ENCODE data around the gene AURKA. TPM values are rescaled to one million over a fixed set of nuclear protein-coding genes. Genes with fewer than 3 reads are reported as not detected.
"Not testable (repeated sequence)": the region's sequence is repeated elsewhere in the genome, so short reads cannot be mapped to it uniquely, and the experiment has no call there.

AURKA gene
- total RNA-seq, 1 experiment from 2014 or later = 160 TPM

DNA sequence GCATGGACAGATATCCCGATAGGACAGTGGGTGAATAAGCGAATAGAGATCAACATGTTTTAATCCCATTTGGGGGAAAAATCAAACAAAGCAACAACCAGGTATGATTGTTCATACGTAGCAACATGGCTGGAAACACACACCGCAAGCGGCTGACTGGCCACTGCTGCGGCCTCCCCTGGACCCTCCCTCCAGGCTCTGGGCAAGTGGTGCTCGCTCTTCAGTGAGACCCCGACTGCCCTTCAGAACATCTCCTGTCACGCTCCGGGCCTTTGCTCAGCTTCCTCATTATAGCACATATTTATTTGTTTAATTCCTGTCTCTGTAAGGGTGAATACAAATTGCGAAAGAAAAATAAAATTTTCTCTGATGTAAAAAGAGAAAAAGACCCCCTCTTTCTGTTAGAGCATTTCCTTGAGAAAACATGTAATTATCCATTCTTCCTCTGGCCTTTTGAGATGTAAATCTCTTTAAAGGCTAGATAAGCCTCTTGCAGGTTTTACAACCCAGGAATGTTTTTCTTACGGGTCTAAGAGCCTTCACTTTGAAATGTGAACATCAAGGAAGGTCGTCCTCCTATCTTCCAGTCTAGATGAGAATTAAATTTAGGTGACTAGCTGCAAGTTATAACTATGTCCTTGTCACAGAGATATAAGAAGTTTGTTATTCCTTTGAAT is 44.2 kb downstream of the AURKA start:
- H3K36me3 ChIP-seq (replicated peaks; ENCODE audit: control insufficient read depth, insufficient read depth, low read length) = no peaks in the 10 kb centered on the region
- no peak overlapping the region for H3K4me3 ChIP-seq (ENCODE audit: insufficient read depth, low read depth, low read length)
- DNase-seq = peak; percentile 46
- H3K27me3 ChIP-seq (ENCODE audit: control insufficient read depth, insufficient read depth, low read length) = peaks cover 40% of the 10 kb centered on the region

DNA sequence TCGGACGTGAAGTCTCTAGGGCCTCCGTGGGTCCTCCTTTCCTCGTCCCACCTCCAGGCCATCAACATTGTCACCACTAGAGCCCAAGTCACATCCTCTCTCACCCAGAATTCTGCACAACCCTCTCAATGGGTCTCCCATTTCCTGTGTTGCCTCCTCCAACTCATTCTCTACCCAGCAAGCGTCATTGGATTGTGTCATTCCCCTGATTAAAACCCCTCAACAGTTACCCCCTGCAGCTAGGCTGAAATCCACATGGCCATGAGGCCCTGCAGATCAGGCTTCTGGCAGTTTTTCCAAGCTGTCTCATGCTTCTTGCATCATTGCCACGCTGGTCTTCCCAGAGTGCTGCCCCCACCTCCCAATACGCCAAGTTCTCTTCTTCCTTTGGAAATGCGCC is 46.1 kb downstream of the AURKA start:
- H3K27me3 ChIP-seq (ENCODE audit: control insufficient read depth, insufficient read depth, low read length) = peaks cover 40% of the 10 kb centered on the region
- DNase-seq = no peak
- H3K4me3 ChIP-seq (ENCODE audit: insufficient read depth, low read depth, low read length) = no peak overlapping the region
- H3K36me3 ChIP-seq (replicated peaks; ENCODE audit: control insufficient read depth, insufficient read depth, low read length) = no peaks in the 10 kb centered on the region

DNA sequence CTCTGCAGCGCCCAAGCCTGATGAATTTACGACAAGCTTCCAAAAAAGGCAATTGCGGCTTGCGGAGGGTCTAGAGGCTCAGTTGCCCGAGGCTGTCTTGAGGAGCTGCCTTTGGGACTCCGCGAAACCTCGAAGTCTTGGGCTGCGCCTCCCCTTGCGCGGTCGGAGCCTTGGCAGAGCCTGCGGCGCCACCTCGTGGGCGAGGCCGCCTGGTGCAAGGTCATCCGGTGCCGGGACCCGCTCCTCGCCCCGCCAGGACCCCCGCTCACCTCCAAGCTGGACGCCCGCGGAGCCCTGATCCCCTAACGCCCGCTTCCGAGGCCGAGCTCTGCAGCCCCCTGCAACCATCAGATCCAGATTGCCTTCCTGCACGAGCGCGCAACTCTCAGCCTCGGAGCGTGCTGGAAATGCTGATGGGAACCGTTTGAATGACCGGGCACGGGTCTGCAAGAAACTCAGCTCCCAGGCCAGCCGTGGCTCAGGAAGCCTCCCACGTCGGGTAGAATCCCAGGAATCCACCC is 48.1 kb downstream of the AURKA start:
- DNase-seq = peak; percentile 95
- H3K36me3 ChIP-seq (replicated peaks; ENCODE audit: control insufficient read depth, insufficient read depth, low read length) = no peaks in the 10 kb centered on the region
- peaks cover 34% of the 10 kb centered on the region for H3K27me3 ChIP-seq (ENCODE audit: control insufficient read depth, insufficient read depth, low read length)
- H3K4me3 ChIP-seq (ENCODE audit: insufficient read depth, low read depth, low read length) = peak overlapping the region; percentile 17

DNA sequence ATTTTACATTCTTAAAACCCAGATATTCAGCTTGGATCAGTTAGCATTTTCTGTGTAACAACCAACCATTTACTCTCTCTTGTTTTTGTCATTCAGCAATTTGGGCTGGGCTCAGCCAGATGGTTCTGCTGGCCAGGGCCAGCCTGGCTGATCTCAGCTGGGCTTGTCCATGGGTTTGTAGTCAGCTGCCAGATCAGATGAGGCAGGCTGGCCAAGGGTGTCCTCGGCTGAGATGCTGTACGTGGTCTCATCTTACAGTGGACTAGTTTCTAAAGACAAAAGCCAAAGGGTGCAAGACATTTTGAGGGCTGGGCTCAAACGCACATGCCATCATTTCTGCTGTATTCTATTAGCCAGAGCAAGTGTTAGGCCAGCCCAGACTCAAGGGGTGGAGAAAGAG is 49.2 kb downstream of the AURKA start:
- Histone ChIP-seq H3K27me3 (ENCODE audit: control insufficient read depth, insufficient read depth, low read length) (peaks cover 34% of the 10 kb centered on the region), H3K36me3 (replicated peaks; ENCODE audit: control insufficient read depth, insufficient read depth, low read length) (no peaks in the 10 kb centered on the region), H3K4me3 (ENCODE audit: insufficient read depth, low read depth, low read length) (no peak overlapping the region)
- no peak for DNase-seq

DNA sequence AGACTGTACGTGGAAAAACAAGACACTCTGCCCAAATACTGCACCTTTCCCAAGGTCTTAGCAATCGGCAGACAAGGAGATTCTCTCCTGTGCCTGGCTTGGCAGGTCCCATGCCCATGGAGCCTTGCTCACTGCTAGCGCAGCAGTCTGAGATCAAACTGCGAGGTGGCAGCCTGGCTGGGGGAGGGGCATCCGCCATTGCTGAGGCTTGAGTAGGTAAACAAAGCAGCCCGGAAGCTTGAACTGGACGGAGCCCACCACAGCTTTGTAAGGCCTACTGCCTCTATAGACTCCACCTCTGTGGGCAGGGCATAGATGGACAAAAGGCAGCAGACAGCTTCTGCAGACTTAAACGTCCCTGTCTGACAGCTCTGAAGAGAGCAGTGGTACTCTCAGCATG is 55.3 kb downstream of the AURKA start:
- not testable (repeated sequence) for H3K27me3 ChIP-seq (ENCODE audit: control insufficient read depth, insufficient read depth, low read length)

DNA sequence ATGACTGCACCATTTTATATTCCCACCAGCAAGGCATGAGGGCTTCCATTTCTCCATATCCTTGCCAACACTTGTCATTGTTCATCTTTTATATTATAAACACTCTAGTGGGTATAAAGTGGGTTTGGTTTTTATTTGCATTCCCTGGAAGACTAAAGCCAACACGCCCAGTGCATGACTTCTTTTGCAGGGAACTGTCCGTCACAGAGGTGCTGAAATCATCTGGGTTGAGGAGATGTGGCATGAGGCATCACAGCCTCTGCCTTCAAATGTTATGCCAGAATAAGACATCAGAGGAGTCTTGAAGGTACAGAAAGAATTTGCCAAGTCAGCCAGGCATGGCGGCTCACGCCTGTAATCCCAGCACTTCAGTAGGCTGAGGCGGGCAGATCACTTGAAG is 63.2 kb downstream of the AURKA start:
- Histone ChIP-seq H3K36me3 (replicated peaks; ENCODE audit: control insufficient read depth, insufficient read depth, low read length) (no peaks in the 10 kb centered on the region), H3K27me3 (ENCODE audit: control insufficient read depth, insufficient read depth, low read length) (no peaks in the 10 kb centered on the region), H3K4me3 (ENCODE audit: insufficient read depth, low read depth, low read length) (no peak overlapping the region)
- DNase-seq = no peak

More for the DNA sequence above, 55.3 kb downstream of the AURKA start:
- H3K36me3 ChIP-seq (replicated peaks; ENCODE audit: control insufficient read depth, insufficient read depth, low read length); DNase-seq; H3K4me3 ChIP-seq (ENCODE audit: insufficient read depth, low read depth, low read length): not testable (repeated sequence)

DNA sequence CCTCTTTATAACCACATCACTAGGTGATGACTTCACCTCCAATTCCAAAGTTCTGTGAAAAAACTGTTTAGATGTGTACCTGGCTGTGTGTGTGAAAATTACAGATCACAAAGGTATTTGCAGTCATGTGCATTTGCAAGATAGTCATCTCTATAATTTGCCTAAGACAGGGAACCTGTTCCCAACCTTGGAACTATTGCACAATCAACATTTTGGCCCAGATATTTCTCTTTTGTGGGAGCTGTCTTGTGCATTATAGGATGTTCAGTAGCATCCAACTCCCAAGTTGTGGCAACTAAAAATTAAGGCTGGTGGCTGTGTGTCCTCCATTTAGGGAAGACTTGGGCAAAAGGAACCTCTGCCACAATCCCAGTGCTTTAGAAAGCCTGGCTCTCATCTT is 67.2 kb downstream of the AURKA start:
- Histone ChIP-seq H3K27me3 (ENCODE audit: control insufficient read depth, insufficient read depth, low read length) (no peaks in the 10 kb centered on the region), H3K36me3 (replicated peaks; ENCODE audit: control insufficient read depth, insufficient read depth, low read length) (no peaks in the 10 kb centered on the region), H3K4me3 (ENCODE audit: insufficient read depth, low read depth, low read length) (no peak overlapping the region)
- no peak for DNase-seq

DNA sequence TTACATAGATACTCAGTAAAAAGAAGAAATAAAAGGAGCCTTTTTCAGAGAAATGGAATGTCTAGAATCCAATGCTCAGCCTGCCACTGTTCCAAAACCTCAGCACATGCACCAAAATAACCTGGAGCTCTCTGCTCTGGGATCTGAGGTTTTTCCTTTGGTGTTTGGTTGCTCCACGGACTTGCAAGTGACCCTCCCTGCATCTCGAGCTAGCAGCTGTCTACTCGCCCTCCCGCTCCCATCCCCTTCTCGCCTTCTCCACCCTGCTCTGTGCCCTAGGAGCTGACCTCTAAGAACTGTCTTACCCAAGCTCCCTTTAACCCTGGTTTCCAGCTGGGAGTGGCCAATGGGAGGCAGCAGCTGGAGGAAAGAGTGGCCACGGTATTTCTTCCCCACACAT is 68.4 kb downstream of the AURKA start:
- Histone ChIP-seq H3K27me3 (ENCODE audit: control insufficient read depth, insufficient read depth, low read length) (no peaks in the 10 kb centered on the region), H3K36me3 (replicated peaks; ENCODE audit: control insufficient read depth, insufficient read depth, low read length) (no peaks in the 10 kb centered on the region), H3K4me3 (ENCODE audit: insufficient read depth, low read depth, low read length) (no peak overlapping the region)
- DNase-seq = no peak

DNA sequence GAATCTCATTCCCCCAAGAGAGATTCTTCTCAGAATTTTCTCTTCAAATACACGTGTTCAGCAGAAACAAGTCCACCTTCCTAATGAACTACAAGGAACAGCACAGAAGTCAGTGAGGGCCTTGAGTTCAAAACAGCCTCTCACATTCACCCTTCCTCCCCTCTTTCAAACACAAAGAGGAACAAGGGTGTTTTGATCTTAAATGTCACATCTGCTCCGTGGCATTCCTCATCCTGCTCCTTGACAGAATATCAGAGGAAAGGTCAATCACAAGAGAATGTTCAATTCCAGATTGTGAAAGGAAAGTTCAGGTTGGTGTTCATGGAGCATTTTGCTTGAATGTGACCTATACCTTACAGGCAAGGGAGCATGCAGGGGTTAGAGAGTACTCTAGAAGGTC is 68.8 kb downstream of the AURKA start:
- Histone ChIP-seq H3K36me3 (replicated peaks; ENCODE audit: control insufficient read depth, insufficient read depth, low read length) (no peaks in the 10 kb centered on the region), H3K27me3 (ENCODE audit: control insufficient read depth, insufficient read depth, low read length) (no peaks in the 10 kb centered on the region), H3K4me3 (ENCODE audit: insufficient read depth, low read depth, low read length) (no peak overlapping the region)
- no peak for DNase-seq

DNA sequence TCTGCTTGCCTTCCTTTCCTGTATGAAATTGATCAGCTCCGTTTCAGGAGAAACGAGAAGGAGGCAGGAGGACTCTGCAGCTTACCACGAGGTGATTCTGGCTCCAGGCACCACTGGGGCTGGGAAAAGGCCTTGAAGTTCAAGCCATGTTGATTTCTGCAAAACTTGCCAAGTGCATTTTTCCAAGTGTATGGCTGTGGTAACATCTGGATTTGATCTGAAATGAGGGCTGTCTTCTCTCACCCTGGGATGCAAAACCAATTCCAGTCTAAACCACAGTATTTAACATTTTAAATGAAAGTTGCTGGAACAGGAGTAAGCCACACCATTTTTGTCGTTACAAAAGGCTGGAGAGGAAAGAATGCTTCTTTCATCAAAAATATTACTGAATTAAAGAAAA is 69.3 kb downstream of the AURKA start:
- Histone ChIP-seq H3K4me3 (ENCODE audit: insufficient read depth, low read depth, low read length) (no peak overlapping the region), H3K27me3 (ENCODE audit: control insufficient read depth, insufficient read depth, low read length) (no peaks in the 10 kb centered on the region), H3K36me3 (replicated peaks; ENCODE audit: control insufficient read depth, insufficient read depth, low read length) (no peaks in the 10 kb centered on the region)
- no peak for DNase-seq

Other genes with a start within 250 kb of the AURKA start
- not detected in 2 replicates for gene MC3R, start 143.5 kb downstream of the AURKA start, total RNA-seq (2014; rRNA removed; shearing (Covaris generic))
- 19.1 and 23.9 TPM in 2 replicates for gene FAM210B, start 33.2 kb downstream of the AURKA start, total RNA-seq (2014; rRNA removed; shearing (Covaris generic))
- gene CSTF1, start 430 bp upstream of the AURKA start, total RNA-seq (2014; rRNA removed; shearing (Covaris generic)) = 71.1 and 100 TPM in 2 replicates
- not detected in 2 replicates for gene CASS4, start 20.0 kb upstream of the AURKA start, total RNA-seq (2014; rRNA removed; shearing (Covaris generic))
- gene RTF2, start 76.4 kb upstream of the AURKA start, total RNA-seq (2014; rRNA removed; shearing (Covaris generic)) = 59.7 and 60.8 TPM in 2 replicates
- gene FAM209A, start 132.5 kb upstream of the AURKA start, total RNA-seq (2014; rRNA removed; shearing (Covaris generic)) = 0.45 TPM in 1 of 2 replicates, not detected in the other
- 0.33 and 0.59 TPM in 2 replicates for gene FAM209B, start 141.0 kb upstream of the AURKA start, total RNA-seq (2014; rRNA removed; shearing (Covaris generic))
- gene TFAP2C, start 237.1 kb upstream of the AURKA start, total RNA-seq (2014; rRNA removed; shearing (Covaris generic)) = 23.6 and 38.4 TPM in 2 replicates

All from H7 (cell line).